T-cell (primary cell): Measurements from ENCODE around the gene KRTAP10-12. TPM values are rescaled to one million over a fixed set of nuclear protein-coding genes. Genes with fewer than 3 reads are reported as not detected.

Experiments used
- ATAC-seq, 4 experiments: fragments of 200-7000 bp in 3 of 4; fragments of 150-1000 bp in 1 of 4; cut with Tn5 transposase; replicated peaks in 1 of 4; 1 replicate in 3 of 4; 2 replicates in 1 of 4; pipeline ENCODE4 v1.10.0; 2021; ENCODE audit warnings: moderate library complexity in 3 of 4, mild to moderate bottlenecking in 2 of 4, moderate number of reproducible peaks in 1 of 4
- CTCF ChIA-PET, 2 donors: fragments of 300-600 bp; sonication (Branson Sonifier 250); formaldehyde crosslinking; loops; one replicate each; lab custom pipeline; 2022; ENCODE audit warnings: antibody characterized with exemption in 2 of 2; lab: Charles Lee
- POLR2A ChIA-PET, 2 donors: fragments of 300-600 bp; sonication (Branson Sonifier 250); formaldehyde crosslinking; loops; one replicate each; lab custom pipeline; 2022; ENCODE audit warnings: antibody characterized with exemption in 2 of 2; lab: Charles Lee
- DNase-seq, 35 experiments: peaks; one replicate each; pipeline versions ENCODE4 v3.0.0 to v3.0.0-alpha.2; 2013 to 2023
- H3K27ac ChIP-seq: one replicate; pipeline ENCODE4 v1.5.1; 2013; ENCODE audit warnings: low read length
- H3K27me3 ChIP-seq, 2 experiments: replicated peaks in 1 of 2; 1 replicate in 1 of 2; 2 replicates in 1 of 2; pipeline versions ENCODE4 v1.6.1 to v1.7.0; 2013; ENCODE audit warnings: low read length in 1 of 2, mixed read lengths in 1 of 2; ENCODE audit not compliant: control insufficient read depth in 2 of 2, insufficient read depth in 2 of 2; ENCODE audit errors: extremely low read depth in 1 of 2
- H3K36me3 ChIP-seq, 2 donors: 1 replicate in 1 of 2; 2 replicates in 1 of 2; pipeline versions ENCODE4 v1.6.1 to v1.7.0; 2013; ENCODE audit warnings: low read length in 1 of 2; ENCODE audit not compliant: control insufficient read depth in 2 of 2, insufficient read depth in 1 of 2; ENCODE audit errors: extremely low read depth in 1 of 2
- H3K4me1 ChIP-seq, 2 experiments: 1 replicate in 1 of 2; 2 replicates in 1 of 2; pipeline versions ENCODE4 v1.6.1 to v1.7.0; 2013; ENCODE audit warnings: low read length in 2 of 2, mixed read lengths in 1 of 2; ENCODE audit not compliant: insufficient read depth in 2 of 2, control insufficient read depth in 1 of 2; ENCODE audit errors: extremely low read depth in 1 of 2
- H3K4me3 ChIP-seq, 2 donors: 1 replicate in 1 of 2; 2 replicates in 1 of 2; pipeline versions ENCODE4 v1.5.1 to v1.7.0; 2013; ENCODE audit warnings: mild to moderate bottlenecking in 2 of 2, low read length in 1 of 2, moderate library complexity in 1 of 2; ENCODE audit not compliant: control insufficient read depth in 1 of 2; ENCODE audit errors: extremely low read depth in 1 of 2
- H3K9me3 ChIP-seq: 2 replicates; pipeline ENCODE4 v1.7.0; 2013
- H3K27ac Mint-ChIP-seq, 2 donors: one replicate each; pipeline ENCODE4 v1.8.0; 2020 to 2021; ENCODE audit warnings: mild to moderate bottlenecking in 2 of 2, mixed read lengths in 2 of 2
- H3K27me3 Mint-ChIP-seq, 2 donors: one replicate each; pipeline ENCODE4 v1.8.0; 2021 to 2022; ENCODE audit warnings: mixed read lengths in 2 of 2
- H3K36me3 Mint-ChIP-seq: one replicate; pipeline ENCODE4 v1.8.0; 2021; ENCODE audit warnings: mixed read lengths
- H3K4me1 Mint-ChIP-seq, 3 donors: one replicate each; pipeline ENCODE4 v1.8.0; 2020 to 2022; ENCODE audit warnings: mixed read lengths in 3 of 3, mild to moderate bottlenecking in 1 of 3
- H3K4me3 Mint-ChIP-seq, 3 donors: one replicate each; pipeline ENCODE4 v1.8.0; 2020 to 2022; ENCODE audit warnings: mild to moderate bottlenecking in 3 of 3, mixed read lengths in 3 of 3, moderate library complexity in 3 of 3
- H3K9me3 Mint-ChIP-seq, 3 donors: one replicate each; pipeline ENCODE4 v1.8.0; 2020 to 2022; ENCODE audit warnings: mixed read lengths in 3 of 3
- WGBS: methylation state at CpG from one replicate; pipeline ENCODE4 v1.1.5; 2013; ENCODE audit warnings: missing lambda C conversion rate; ENCODE audit not compliant: insufficient coverage; 5-methylcytosine and 5-hydroxymethylcytosine counted together
- total RNA-seq, 35 experiments: library from RNA in 6 of 35; stranded (reverse) in 6 of 35; fragments of 120-200 nt in 1 of 35; gene quantifications; one replicate each; pipeline versions ENCODE4 v1.2.1 to v1.2.4 and lab custom pipeline; 2013 to 2026

The KRTAP10-12 gene
- total RNA-seq, 5 donors from 2014 or later (not counting 1 experiment from before 2014, with no cell fraction given): not detected

GRCh38 chr21:44703731-44704635 lies 7.0 kb downstream of the KRTAP10-12 start:
- H3K4me1 Mint-ChIP-seq: peaks cover under 1 to 15% (median 4%) of the 10 kb centered on the region in 3 donors
- no peak overlapping the region for H3K4me3 Mint-ChIP-seq
- H3K27ac ChIP-seq: no peak overlapping the region
- peaks cover 57 to 86% of the 10 kb centered on the region in 2 donors for H3K27me3 Mint-ChIP-seq
- DNase-seq (peak in 2 of 35 experiments; percentile 4 to 18), ATAC-seq (no peak)
- ChIA-PET CTCF (no interaction called here), POLR2A (no interaction called here)
- H3K9me3 ChIP-seq: no peaks in the 10 kb centered on the region
- peaks cover 0 to 23% of the 10 kb centered on the region in 2 experiments for H3K4me1 ChIP-seq
- no peak overlapping the region for H3K27ac Mint-ChIP-seq
- H3K36me3 Mint-ChIP-seq: peaks cover 8% of the 10 kb centered on the region
- H3K27me3 ChIP-seq: peaks cover 16 to 94% of the 10 kb centered on the region in 2 experiments
- H3K9me3 Mint-ChIP-seq: peaks cover 0 to 8% (median 6%) of the 10 kb centered on the region in 3 donors
- H3K4me3 ChIP-seq: no peak overlapping the region
- H3K36me3 ChIP-seq: no peaks in the 10 kb centered on the region
- 51% methylated on average over 9 of the region's 13 CpGs for WGBS

- POLR2A ChIA-PET: no interaction called here
- DNase-seq (peak in 2 of 35 experiments; percentile 1 to 8), ATAC-seq (no peak)
- Histone ChIP-seq H3K27me3 (peaks cover 16 to 94% of the 10 kb centered on the region in 2 experiments), H3K36me3 (no peaks in the 10 kb centered on the region), H3K4me1 (peaks cover 0 to 29% of the 10 kb centered on the region in 2 experiments), H3K9me3 (no peaks in the 10 kb centered on the region), H3K27ac (no peak overlapping the region), H3K4me3 (no peak overlapping the region)
- 18% methylated on average over 12 of the region's 13 CpGs for WGBS
- CTCF ChIA-PET: no interaction called here
- Mint-ChIP-seq H3K9me3 (peaks cover 0 to 8% (median 6%) of the 10 kb centered on the region in 3 donors), H3K4me1 (peaks cover 7 to 22% (median 9%) of the 10 kb centered on the region in 3 donors), H3K27me3 (peaks cover 58 to 89% of the 10 kb centered on the region in 2 donors), H3K27ac (no peak overlapping the region), H3K36me3 (peaks cover 8% of the 10 kb centered on the region), H3K4me3 (no peak overlapping the region)
Measured at GRCh38 chr21:44704636-44705001, 7.6 kb downstream of the KRTAP10-12 start.

- ChIA-PET POLR2A (no interaction called here), CTCF (no interaction called here)
- no peak overlapping the region for H3K27ac ChIP-seq
- Mint-ChIP-seq H3K9me3 (peaks cover 0 to 8% (median 6%) of the 10 kb centered on the region in 3 donors), H3K4me3 (no peak overlapping the region), H3K4me1 (peaks cover 21 to 35% (median 23%) of the 10 kb centered on the region in 3 donors), H3K36me3 (peaks cover 8% of the 10 kb centered on the region), H3K27me3 (peaks cover 53 to 88% of the 10 kb centered on the region in 2 donors), H3K27ac (no peak overlapping the region)
- H3K27me3 ChIP-seq: peaks cover 12 to 94% of the 10 kb centered on the region in 2 experiments
- peaks cover 0 to 44% of the 10 kb centered on the region in 2 experiments for H3K4me1 ChIP-seq
- WGBS: 15% methylated on average over 53 of the region's 54 CpGs
- ATAC-seq (no peak), DNase-seq (peak in 1 of 35 experiments; percentile 17)
- no peaks in the 10 kb centered on the region for H3K36me3 ChIP-seq
- H3K9me3 ChIP-seq: no peaks in the 10 kb centered on the region
- peak overlapping the region in 1 of 2 donors; percentile 23 for H3K4me3 ChIP-seq
Measured at GRCh38 chr21:44706026-44706705, 9.2 kb downstream of the KRTAP10-12 start.

- H3K9me3 Mint-ChIP-seq: peaks cover 0 to 8% (median 6%) of the 10 kb centered on the region in 3 donors
- peaks cover 12 to 94% of the 10 kb centered on the region in 2 experiments for H3K27me3 ChIP-seq
- no peak for ATAC-seq
Measured at GRCh38 chr21:44706706-44707581, 10.0 kb downstream of the KRTAP10-12 start.

GRCh38 chr21:44708213-44708865 lies 11.4 kb downstream of the KRTAP10-12 start:
- H3K27ac Mint-ChIP-seq: no peak overlapping the region
- DNase-seq (peak in 1 of 35 experiments; percentile 18), ATAC-seq (no peak)
- H3K4me3 Mint-ChIP-seq: peak overlapping the region in 1 of 3 donors; percentile 71
- Histone ChIP-seq H3K4me1 (peaks cover 0 to 58% of the 10 kb centered on the region in 2 experiments), H3K4me3 (no peak overlapping the region), H3K36me3 (no peaks in the 10 kb centered on the region), H3K27ac (no peak overlapping the region), H3K27me3 (peaks cover 12 to 94% of the 10 kb centered on the region in 2 experiments), H3K9me3 (no peaks in the 10 kb centered on the region)
- ChIA-PET POLR2A (no interaction called here), CTCF (no interaction called here)
- peaks cover 50 to 86% of the 10 kb centered on the region in 2 donors for H3K27me3 Mint-ChIP-seq
- 5% methylated on average over 12 of the region's 13 CpGs for WGBS
- H3K4me1 Mint-ChIP-seq: peaks cover 26 to 40% (median 27%) of the 10 kb centered on the region in 3 donors
- peaks cover 8% of the 10 kb centered on the region for H3K36me3 Mint-ChIP-seq
- H3K9me3 Mint-ChIP-seq: peaks cover 0 to 8% (median 6%) of the 10 kb centered on the region in 3 donors

More at GRCh38 chr21:44706706-44707581, 10.0 kb downstream of the KRTAP10-12 start:
- Mint-ChIP-seq H3K4me1 (peaks cover 26 to 38% (median 27%) of the 10 kb centered on the region in 3 donors), H3K27ac (no peak overlapping the region), H3K4me3 (peak overlapping the region in 1 of 3 donors; percentile 23), H3K36me3 (peaks cover 8% of the 10 kb centered on the region), H3K27me3 (peaks cover 50 to 87% of the 10 kb centered on the region in 2 donors)
- Histone ChIP-seq H3K27ac (no peak overlapping the region), H3K9me3 (no peaks in the 10 kb centered on the region), H3K36me3 (no peaks in the 10 kb centered on the region), H3K4me3 (peak overlapping the region in 1 of 2 donors; percentile 38), H3K4me1 (peaks cover 0 to 52% of the 10 kb centered on the region in 2 experiments)
- CTCF ChIA-PET: no interaction called here
- peak in 1 of 35 experiments; percentile 16 for DNase-seq
- 9% methylated on average over 15 of the region's 46 CpGs for WGBS
- POLR2A ChIA-PET: no interaction called here
